Measurements from ENCODE around the gene CFAP97D1.

DNA sequence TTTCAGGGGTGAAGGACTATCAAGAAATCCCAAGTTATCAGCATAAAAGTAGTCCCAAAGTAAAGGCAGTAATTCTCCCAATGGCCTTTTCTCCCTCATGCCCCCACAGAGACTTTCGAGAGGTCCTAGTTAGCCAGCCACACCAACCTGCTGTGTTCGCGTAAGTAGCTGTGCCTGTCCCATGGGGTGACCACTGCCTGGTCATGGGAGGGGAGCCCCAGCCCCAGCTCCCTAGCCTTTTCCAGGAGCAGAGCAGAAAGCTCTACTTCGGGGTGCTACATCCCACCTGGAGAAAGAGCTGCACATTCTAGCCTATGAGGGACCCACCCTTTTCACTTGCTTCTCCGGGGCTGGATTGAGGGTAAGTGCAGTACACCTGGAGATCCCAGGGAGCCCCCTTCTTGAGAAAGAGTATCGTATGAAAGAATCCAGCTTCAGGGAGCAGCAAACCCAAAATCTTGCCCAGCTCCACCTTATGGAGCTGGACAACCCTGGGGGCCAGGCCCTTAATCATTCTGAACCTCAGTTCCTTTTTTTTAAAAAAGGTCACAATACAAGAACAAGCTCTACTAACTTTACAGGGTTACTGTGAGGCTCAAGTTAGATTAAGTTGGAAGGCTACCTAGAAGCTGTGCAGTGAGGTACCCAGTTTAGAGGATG lies 13.1 kb upstream of the CFAP97D1 start:
- TF ChIP-seq, protein P1, sequence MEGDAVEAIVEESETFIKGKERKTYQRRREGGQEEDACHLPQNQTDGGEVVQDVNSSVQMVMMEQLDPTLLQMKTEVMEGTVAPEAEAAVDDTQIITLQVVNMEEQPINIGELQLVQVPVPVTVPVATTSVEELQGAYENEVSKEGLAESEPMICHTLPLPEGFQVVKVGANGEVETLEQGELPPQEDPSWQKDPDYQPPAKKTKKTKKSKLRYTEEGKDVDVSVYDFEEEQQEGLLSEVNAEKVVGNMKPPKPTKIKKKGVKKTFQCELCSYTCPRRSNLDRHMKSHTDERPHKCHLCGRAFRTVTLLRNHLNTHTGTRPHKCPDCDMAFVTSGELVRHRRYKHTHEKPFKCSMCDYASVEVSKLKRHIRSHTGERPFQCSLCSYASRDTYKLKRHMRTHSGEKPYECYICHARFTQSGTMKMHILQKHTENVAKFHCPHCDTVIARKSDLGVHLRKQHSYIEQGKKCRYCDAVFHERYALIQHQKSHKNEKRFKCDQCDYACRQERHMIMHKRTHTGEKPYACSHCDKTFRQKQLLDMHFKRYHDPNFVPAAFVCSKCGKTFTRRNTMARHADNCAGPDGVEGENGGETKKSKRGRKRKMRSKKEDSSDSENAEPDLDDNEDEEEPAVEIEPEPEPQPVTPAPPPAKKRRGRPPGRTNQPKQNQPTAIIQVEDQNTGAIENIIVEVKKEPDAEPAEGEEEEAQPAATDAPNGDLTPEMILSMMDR (IDR thresholded peaks at IDR 0.05; ENCODE audit: insufficient read depth, low read depth, low read length), result no peak
- no peak for TF ChIP-seq EZH2 (IDR thresholded peaks at IDR 0.05; ENCODE audit: insufficient read depth, low read length)

Data from astrocyte (in vitro differentiated cells and primary cell).